DOHH2 (cell line): ENCODE data around the gene GIMAP7.

ENCODE experiments used
- CTCF ChIP-seq: fragments of 200-600 bp; sonication (generic); IDR thresholded peaks from one replicate; pipeline ENCODE4 v1.5.1; 2014; ENCODE audit warnings: antibody characterized with exemption, mild to moderate bottlenecking, low read depth, low read length; ENCODE audit not compliant: poor library complexity, severe bottlenecking
- EZH2phosphoT487 ChIP-seq: fragments of 200-600 bp; sonication (generic); IDR thresholded peaks from 2 replicates; pipeline ENCODE4 v1.6.1; 2017; ENCODE audit warnings: borderline replicate concordance, mild to moderate bottlenecking, antibody characterized with exemption, low read length, moderate library complexity, mixed read lengths

GRCh38 chr7:150502519-150502918 is 12.2 kb upstream of the GIMAP7 start:
- no peak for TF ChIP-seq EZH2phosphoT487
- TF ChIP-seq CTCF, result no peak
